Heart right ventricle (tissue), 16 donors: ENCODE data around the gene KLHL13. TPM values are rescaled to one million over a fixed set of nuclear protein-coding genes. Genes with fewer than 3 reads are reported as not detected.

Experiments
- ATAC-seq, 8 donors: fragments of 200-7000 bp; cut with Tn5 transposase; one replicate each; pipeline ENCODE4 v1.9.1; 2020; ENCODE audit warnings: mild to moderate bottlenecking in 8 of 8, moderate library complexity in 8 of 8, moderate number of reproducible peaks in 1 of 8
- DNase-seq, 2 donors: peaks; one replicate each; pipeline ENCODE4 v3.0.0-alpha.2; 2020
- H3K27ac ChIP-seq, 10 donors: fragments of 200-600 bp; sonication (generic) in 2 of 10; one replicate each; pipeline versions ENCODE4 v1.5.0 to v1.8.0; 2020 to 2022; ENCODE audit warnings: mild to moderate bottlenecking in 3 of 10
- H3K27me3 ChIP-seq, 7 donors: fragments of 200-600 bp; one replicate each; pipeline ENCODE4 v1.8.0; 2021 to 2022; ENCODE audit warnings: mild to moderate bottlenecking in 2 of 7
- H3K36me3 ChIP-seq, 9 donors: fragments of 200-600 bp; sonication (generic) in 1 of 9; one replicate each; pipeline versions ENCODE4 v1.5.0 to v1.8.0; 2020 to 2022; ENCODE audit warnings: mild to moderate bottlenecking in 2 of 9
- H3K4me1 ChIP-seq, 9 donors: fragments of 200-600 bp; sonication (generic) in 1 of 9; one replicate each; pipeline versions ENCODE4 v1.5.0 to v1.8.0; 2020 to 2022; ENCODE audit warnings: mild to moderate bottlenecking in 4 of 9
- H3K4me3 ChIP-seq, 10 donors: fragments of 200-600 bp; sonication (generic) in 2 of 10; one replicate each; pipeline versions ENCODE4 v1.5.0 to v1.8.0; 2020 to 2022; ENCODE audit warnings: mild to moderate bottlenecking in 7 of 10, moderate library complexity in 2 of 10
- H3K9me3 ChIP-seq, 11 donors: fragments of 200-600 bp in 10 of 11; sonication (generic) in 2 of 11; one replicate each; pipeline versions ENCODE4 v1.5.0 to v1.8.0; 2013 to 2022; ENCODE audit warnings: mild to moderate bottlenecking in 2 of 11, control low read depth in 1 of 11, moderate library complexity in 1 of 11
- WGBS, 2 donors: extraction: QIAGEN DNeasy Blood & Tissue Kit; methylation state at CpG; one replicate each; pipeline ENCODE4 v1.1.7; 2013; ENCODE audit warnings: inconsistent platforms in 1 of 2; 5-methylcytosine and 5-hydroxymethylcytosine counted together
- intact Hi-C, 10 donors: fragments of 100-400 bp; cut with DNase I; formaldehyde crosslinking; loops; one replicate each; pipeline versions ENCODE4 v1.11.1 to v1.14.2; 2022
- polyA plus RNA-seq, 2 donors: library from polyadenylated mRNA; stranded (reverse); fragments of 200-250 nt; gene quantifications; one replicate each; pipeline ENCODE4 v1.2.3, GENCODE V29; 2013
- total RNA-seq, 10 donors: library from RNA; stranded (reverse); fragmentation: NEBNext Ultra II Directional in 3 of 10; extraction: Animal tissue kit (Norgen Biotek cat#: 25700) in 3 of 10; gene quantifications; one replicate each; pipeline versions ENCODE4 v1.2.1 to v1.2.4, GENCODE V29; 2021 to 2023
- TF ChIP-seq, protein P1 (sequence below), 9 donors: fragments of 200-600 bp; sonication (generic) in 2 of 9; IDR thresholded peaks; one replicate each; pipeline versions ENCODE4 v1.5.0 to v1.8.0; 2021 to 2022; ENCODE audit warnings: antibody characterized with exemption in 9 of 9, mild to moderate bottlenecking in 5 of 9, moderate library complexity in 1 of 9
- donor health status: Arrhythmogenic right ventricular cardiomyopathy.
- donor health status: ischemic (EF 13 %, LVEDD 7.1; RV severe dilation, severe dysfunction).
- donor health status: healthy with polysubstance abuse.
- donor health status: DM: no; HTN: yes; CAD: no.
- donor health status: DM: no; HTN: no; CAD: no.
- donor health status: ischemic (EF 25% LVEDD 6.9; RV normal size, moderate dysfunction).
- donor health status: ischemic (EF 25% LVEDD 5.7; RV mildly dilated, moderate dysfunction).
- donor health status: healthy.
- donor health status: DM: yes; HTN: yes; CAD: no.
- donor health status: Ischemic cardiomyopathy.
- donor health status: ischemic (EF 35%, LVEDD 5.7; RV mildly dilated, moderate dysfunction).
- donor health status: nonischemic (EF 11% LVEDD 7.7; RV severe dilation, severe dysfunction).
- donor health status: DM: yes; HTN: yes; CAD: no.
- donor health status: PGD.
- donor health status: ischemic (EF 29% LVEDD 5.4; RV normal size, mild dysfunction).
- donor health status: nonischemic (EF 23%, LVEDD 6.1; RV moderate dilation, normal function).

Gene KLHL13
- total and polyA plus RNA-seq, 12 donors: 2.0 to 18.9 (median 10.1) TPM

DNA sequence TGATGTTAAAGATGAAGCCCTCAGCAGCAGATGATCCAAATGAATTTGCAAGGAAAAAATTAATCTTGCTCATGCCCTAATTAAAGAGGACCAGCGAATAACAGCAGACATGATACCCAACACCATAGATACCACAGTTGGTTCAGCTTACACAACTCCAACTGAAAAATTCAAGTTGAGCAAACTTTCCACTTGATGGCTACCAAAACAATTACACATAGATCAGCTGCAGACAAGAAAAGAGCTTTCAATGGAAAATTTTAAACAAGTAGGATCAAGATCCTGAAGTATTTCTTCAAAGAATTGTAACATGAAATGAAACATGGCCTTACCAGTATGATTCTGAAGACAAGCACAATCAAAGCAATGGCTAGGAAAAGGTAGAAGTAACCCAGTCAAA is 90.0 kb downstream of the KLHL13 start:
- Histone ChIP-seq H3K27ac (no peak overlapping the region), H3K36me3 (peaks cover 0 to 3% (median 0%) of the 10 kb centered on the region in 9 donors), H3K9me3 (peaks cover 0 to under 1% (median 0%) of the 10 kb centered on the region in 11 donors), H3K27me3 (no peaks in the 10 kb centered on the region), H3K4me1 (no peaks in the 10 kb centered on the region), H3K4me3 (no peak overlapping the region)
- intact Hi-C loops: no loop called here
- 89 to 95% methylated on average over 1 of the region's 1 CpG for WGBS, 2 donors
- DNase-seq (no peak), ATAC-seq (no peak)
- TF ChIP-seq, protein P1, sequence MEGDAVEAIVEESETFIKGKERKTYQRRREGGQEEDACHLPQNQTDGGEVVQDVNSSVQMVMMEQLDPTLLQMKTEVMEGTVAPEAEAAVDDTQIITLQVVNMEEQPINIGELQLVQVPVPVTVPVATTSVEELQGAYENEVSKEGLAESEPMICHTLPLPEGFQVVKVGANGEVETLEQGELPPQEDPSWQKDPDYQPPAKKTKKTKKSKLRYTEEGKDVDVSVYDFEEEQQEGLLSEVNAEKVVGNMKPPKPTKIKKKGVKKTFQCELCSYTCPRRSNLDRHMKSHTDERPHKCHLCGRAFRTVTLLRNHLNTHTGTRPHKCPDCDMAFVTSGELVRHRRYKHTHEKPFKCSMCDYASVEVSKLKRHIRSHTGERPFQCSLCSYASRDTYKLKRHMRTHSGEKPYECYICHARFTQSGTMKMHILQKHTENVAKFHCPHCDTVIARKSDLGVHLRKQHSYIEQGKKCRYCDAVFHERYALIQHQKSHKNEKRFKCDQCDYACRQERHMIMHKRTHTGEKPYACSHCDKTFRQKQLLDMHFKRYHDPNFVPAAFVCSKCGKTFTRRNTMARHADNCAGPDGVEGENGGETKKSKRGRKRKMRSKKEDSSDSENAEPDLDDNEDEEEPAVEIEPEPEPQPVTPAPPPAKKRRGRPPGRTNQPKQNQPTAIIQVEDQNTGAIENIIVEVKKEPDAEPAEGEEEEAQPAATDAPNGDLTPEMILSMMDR (IDR thresholded peaks at IDR 0.05): no peak

DNA sequence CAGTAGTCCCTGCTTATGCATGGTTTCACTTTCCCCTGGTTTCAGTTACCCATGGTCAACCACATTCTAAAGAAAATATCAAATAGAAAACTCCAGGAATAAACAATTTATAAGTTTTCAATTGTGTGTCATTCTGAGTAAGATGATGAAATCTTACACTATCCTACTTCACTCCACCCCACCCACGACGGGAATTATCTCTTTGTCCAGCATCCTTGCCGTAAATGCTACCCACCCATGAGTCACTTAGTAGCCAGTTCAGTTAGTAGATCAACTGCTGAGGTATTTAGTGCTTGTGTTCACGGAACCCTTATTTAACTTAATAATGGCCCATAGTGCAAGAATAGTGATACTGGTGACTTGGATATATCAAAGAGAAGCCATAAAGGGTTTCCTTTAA is 91.4 kb downstream of the KLHL13 start:
- H3K4me3 ChIP-seq: no peak overlapping the region
- 88 to 93% methylated on average over 4 of the region's 4 CpGs for WGBS, 2 donors
- H3K27me3 ChIP-seq: no peaks in the 10 kb centered on the region
- peaks cover 0 to 3% (median 0%) of the 10 kb centered on the region in 9 donors for H3K36me3 ChIP-seq
- ATAC-seq (no peak), DNase-seq (no peak)
- no peaks in the 10 kb centered on the region for H3K9me3 ChIP-seq
- H3K4me1 ChIP-seq: no peaks in the 10 kb centered on the region
- intact Hi-C loops: no loop called here
- H3K27ac ChIP-seq: no peak overlapping the region
- TF ChIP-seq, protein P1 (IDR thresholded peaks at IDR 0.05): no peak

DNA sequence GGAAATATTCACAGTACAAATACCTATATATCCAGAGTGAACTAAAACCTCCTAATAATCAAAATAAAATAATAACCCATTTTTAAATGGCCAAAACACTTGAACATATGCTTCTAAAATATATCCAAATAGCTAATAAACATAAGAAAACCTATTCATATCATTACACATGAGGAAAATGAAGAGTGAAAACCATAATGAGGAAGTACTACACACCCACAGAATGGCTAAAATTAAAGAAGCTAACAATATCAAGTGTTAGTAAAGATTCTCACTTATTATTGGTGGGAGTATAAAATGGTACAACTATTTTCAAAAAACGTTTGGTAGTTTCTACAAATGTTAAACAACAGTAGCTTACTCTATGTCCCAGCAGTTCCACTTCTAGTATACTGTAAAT is 92.1 kb downstream of the KLHL13 start:
- DNase-seq (no peak), ATAC-seq (no peak)
- TF ChIP-seq, protein P1 (IDR thresholded peaks at IDR 0.05): no peak
- WGBS, 2 donors: 51 to 67% methylated on average over 1 of the region's 1 CpG
- no peak overlapping the region for H3K4me3 ChIP-seq
- H3K36me3 ChIP-seq: peaks cover 0 to under 1% (median 0%) of the 10 kb centered on the region in 9 donors
- H3K9me3 ChIP-seq: no peaks in the 10 kb centered on the region
- intact Hi-C loops: no loop called here
- no peaks in the 10 kb centered on the region for H3K4me1 ChIP-seq
- no peak overlapping the region for H3K27ac ChIP-seq
- H3K27me3 ChIP-seq: no peaks in the 10 kb centered on the region

DNA sequence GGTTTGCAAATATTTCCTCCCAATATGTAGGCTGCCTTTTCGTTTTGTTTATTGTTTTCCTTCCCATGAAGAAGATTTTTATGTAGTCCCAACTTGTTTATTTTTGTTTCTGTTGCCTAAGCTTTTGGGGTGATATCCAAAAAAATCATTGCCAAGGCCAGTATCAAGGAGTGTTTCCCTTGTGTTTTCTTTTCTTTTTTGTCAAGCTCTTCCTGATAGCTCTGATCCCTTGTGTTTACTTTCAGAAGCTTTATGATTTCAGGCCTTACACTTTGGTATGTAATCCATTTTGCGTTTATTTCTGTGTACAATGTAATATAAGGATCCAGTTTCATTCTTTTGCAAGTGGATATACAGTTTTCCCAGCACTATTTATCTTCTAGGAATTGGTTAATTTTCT is 93.9 kb downstream of the KLHL13 start:
- WGBS, 2 donors: 51 to 82% methylated on average over 2 of the region's 2 CpGs

More for the DNA sequence above, 93.9 kb downstream of the KLHL13 start:
- DNase-seq (no peak), ATAC-seq (no peak)
- Histone ChIP-seq H3K27ac (no peak overlapping the region), H3K36me3 (no peaks in the 10 kb centered on the region), H3K4me3 (no peak overlapping the region), H3K27me3 (no peaks in the 10 kb centered on the region), H3K9me3 (no peaks in the 10 kb centered on the region), H3K4me1 (no peaks in the 10 kb centered on the region)
- TF ChIP-seq, protein P1 (IDR thresholded peaks at IDR 0.05): no peak
- intact Hi-C loops: no loop called here
